Stimulated activated CD4-positive, alpha-beta T cell treated with anti-CD3 and anti-CD28 coated beads, Interleukin-15, amount 100 ng/mL, for 48 hours (primary cell): ENCODE measurements around the gene NOP53.
"Not testable (repeated sequence)": the region's sequence is repeated elsewhere in the genome, so short reads cannot be mapped to it uniquely, and the experiment has no call there.

Experiments
- DNase-seq, 2 donors: peaks; one replicate each; pipeline ENCODE4 v3.0.0-alpha.2; 2020; ENCODE audit warnings: low read depth in 2 of 2

The NOP53 gene

DNA sequence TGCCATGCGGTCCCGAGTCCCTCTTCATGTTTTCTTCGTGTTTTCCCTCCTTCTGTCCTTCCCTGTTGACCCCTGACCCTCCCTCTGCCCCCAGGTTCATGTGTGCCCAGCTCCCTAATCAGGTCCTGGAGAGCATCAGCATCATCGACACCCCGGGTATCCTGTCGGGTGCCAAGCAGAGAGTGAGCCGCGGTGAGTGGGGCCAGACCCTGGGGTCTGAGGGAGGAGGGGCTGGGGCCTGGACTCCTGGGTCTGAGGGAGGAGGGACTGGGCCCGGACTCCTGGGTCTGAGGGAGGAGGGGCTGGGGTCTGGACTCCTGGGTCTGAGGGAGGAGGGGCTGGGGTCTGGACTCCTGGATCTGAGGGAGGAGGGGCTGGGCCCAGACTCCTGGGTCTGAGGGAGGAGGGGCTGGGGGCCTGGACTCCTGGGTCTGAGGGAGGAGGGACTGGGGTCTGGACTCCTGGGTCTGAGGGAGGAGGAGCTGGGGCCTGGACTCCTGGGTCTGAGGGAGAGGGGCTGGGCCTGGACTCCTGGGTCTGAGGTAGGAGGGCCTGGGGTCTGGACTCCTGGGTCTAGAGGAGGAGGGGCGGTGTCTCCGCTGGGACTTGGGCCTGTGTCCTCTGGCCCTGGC is 26.8 kb upstream of the NOP53 start:
- DNase-seq, result not testable (repeated sequence)

DNA sequence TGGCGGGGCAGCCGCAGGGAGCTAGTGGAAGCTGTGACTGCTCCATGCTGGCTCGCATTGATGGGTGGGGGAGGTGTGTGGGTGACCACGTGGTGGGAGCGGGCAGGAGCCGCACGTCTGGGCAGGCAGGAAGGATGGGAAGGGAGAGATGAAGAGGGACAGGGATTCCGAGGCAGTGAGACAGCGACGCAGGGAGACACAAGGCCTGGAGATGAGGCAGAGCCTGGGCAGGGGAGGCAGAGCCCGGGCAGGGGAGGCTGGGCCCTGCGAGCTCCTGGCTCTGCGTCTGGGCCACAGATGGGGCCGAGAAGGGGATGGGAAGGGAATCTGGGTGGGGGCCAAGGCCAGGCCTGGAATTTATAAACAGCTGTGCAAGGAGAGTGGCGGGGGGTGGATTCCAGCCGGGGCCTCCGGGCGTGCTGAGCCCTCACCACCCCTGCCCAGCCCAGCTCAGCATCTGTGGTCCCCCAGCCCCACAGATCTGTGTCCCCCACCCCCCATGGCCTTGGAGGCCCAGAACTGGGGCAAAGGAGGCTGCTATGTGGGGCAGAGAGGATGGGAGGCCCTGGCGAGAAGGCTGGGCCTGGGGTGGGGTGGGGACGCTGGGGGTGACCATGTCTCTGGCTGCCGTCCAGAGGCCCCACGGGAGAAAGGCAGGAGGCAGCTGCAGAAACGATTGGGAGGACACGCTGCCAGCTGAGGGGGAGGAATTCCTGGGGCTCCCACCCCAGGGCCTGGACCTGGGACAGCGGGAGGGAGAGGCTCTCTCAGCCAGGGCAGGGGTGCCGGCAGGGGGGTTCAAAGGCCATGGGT is 26.1 kb upstream of the NOP53 start:
- DNase-seq, result no peak

DNA sequence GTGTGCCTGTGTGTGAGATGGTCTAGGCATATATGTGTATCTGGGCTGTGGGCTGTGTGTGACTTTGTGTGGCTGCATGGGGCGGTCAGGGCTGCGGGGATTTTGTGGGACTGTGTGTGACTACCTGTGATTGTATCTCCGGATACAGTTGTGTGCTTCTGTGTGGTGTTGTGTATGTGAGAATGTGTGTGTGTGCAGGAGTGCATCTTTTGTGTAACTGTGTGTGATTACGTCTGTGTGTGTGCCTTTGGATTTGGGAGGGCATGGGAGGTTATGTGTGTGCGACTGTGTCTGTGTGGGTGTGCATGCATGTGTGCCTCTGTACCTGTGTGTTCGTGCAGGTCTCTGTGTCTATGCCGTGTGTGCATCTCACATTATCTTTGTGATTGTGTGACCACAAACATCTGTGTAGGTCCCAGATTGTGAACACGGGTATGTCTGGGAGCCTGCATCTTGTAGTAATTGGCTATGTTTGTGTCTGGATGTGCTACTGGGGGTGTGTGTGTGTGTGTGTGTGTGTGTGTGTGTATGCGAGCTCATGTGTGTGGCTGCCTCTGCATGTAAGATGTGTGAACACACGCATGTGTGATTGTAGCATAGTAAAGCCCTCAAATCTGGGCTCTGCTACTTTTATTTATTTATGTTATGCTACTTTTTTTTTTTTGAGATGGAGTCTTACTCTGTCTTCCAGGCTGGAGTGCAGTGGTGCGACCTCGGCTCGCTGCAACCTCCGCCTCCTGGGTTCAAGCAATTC is 24.5 kb upstream of the NOP53 start:
- DNase-seq, result no peak

DNA sequence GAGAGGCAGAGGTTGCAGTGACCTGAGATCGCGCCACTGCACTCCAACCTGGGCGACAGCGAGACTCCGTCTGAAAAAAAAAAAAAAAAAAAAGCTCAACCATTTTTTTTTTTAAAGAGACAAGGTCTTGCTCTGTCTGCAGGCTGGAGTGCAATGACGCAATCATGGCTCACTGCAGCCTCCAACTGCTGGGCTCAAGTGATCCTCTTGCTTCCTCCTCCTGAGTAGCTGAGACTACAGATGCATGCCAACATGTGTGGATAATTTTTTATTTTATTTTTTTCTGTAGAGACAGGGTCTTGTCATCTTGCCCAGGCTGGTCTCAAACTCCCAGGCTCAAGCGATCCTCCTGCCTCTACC is 21.8 kb upstream of the NOP53 start:
- no peak for DNase-seq

DNA sequence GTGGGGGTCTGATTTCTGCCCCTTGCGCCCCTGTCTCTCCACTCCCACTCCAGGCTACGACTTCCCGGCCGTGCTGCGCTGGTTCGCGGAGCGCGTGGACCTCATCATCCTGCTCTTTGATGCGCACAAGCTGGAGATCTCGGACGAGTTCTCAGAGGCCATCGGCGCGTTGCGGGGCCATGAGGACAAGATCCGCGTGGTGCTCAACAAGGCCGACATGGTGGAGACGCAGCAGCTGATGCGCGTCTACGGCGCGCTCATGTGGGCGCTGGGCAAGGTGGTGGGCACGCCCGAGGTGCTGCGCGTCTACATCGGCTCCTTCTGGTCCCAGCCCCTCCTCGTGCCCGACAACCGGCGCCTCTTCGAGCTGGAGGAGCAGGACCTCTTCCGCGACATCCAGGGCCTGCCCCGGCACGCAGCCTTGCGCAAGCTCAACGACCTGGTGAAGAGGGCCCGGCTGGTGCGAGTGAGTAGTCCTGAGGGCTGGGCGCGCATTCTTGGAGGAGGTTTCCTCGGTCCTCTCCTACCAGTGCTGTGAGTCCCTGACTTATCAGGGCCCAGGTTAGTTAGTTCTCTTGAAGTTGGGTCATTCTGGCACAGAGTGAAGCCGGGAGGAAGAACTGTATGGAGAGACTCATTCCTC is 19.5 kb upstream of the NOP53 start:
- DNase-seq, result no peak

DNA sequence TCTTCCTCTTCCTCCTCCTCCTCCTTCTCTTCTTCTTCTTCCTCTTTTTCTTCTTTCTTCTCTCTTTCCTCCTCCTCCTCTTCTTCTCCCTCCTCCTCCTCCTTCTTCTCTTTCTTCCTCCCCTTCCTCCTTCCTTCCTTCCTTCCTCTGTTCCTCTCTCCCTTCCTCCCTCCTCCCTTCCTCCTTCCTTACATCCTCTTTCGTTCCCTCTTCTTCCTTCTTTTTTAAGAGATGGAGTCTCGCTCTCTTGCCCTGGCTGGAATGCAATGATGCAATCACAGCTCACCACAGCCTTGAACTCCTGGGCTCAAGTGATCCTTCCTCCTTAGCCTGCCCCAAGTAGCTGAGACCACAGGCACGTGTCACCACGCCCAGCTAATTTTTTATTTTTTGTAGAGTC is 18.9 kb upstream of the NOP53 start:
- DNase-seq, result no peak

DNA sequence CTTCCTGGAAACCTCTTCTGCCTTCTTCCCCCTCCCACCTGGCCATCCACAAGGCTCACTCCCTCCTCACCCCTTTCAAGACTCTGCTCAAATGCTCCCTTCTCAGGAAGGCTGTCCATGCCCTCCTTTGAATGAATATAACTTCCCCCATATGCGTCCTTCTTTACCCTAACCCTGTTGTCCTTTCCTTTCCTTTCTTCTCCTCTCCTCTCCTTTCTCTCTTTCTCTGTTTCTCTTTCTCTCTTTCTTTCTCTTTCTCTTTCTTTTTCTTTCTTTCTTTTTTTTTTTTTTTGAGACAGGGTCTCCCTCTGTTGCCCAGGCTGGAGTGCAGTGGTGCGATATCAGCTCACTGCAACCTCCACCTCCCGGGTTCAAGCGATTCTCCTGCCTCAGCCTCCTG is 17.1 kb upstream of the NOP53 start:
- DNase-seq, result not testable (repeated sequence)

DNA sequence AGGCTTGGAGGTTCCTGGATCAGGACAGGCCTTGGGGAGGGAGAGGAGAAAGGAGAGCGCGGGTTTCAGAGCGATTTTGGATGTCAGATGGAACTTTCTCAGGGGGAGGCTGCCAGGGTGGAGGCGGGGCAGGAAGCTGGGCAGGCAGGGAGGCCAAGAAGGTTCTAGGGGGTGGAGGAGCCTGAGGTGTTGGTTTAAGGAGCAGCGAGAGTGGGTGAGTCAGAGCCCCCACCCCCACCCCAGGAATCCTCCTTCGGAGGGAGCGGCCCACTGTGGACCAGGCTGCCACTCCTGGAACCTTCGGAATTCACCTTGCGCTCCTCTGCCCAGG is 15.9 kb upstream of the NOP53 start:
- DNase-seq, result no peak

DNA sequence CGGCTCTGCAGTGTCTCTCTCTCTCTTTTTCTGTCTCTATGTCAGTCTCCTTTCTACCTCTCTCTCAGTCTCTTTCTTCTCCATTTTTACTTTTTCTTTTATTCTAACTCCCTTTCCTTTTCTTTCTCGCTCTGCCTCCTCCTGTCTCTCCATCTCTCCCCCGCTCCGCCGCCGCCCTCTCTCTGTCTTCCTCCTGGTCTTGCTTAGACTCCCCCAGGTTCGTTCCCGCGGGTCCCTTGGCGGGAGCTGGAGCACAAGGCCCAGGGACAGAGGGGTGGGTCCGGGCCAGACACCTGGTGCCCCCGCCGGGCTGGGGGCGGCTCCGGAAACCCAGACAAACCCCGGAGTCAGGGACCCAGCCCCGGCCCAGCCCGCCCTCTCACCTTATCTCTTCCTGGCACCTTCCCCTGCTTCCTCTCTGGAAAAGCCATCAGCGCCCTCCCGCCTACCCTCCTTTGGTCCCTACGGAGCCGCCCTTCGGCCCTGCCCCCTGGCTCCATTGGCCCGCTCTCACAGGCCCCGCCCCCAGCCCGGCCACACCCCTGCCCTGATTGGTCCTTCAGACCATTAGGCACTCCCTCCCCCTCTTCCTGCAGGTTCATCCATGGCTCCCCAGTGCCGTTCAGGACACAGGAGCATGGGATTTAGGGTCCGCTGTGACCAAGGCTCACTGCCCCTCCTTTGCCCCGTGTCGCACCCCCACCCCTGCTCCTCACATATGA is 15.4 kb upstream of the NOP53 start:
- peak in 1 of 2 donors; percentile 71 for DNase-seq

DNA sequence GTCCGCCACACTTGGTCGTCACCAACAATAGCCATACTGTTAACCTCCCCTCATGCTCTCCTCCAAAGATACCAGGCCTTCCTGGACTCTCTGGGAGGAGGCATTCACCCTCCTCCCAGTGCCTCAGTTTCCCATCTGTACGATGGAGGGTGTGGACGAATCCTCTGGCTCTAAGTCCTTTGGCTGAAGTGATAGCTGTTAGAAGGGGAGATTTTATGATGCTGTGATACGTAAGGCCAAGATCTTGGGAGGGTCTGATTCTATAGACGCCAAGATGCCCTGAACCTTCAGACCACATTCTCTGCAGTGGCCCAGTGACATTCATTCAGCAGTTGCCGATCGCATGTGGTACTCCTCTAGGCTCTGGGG is 14.8 kb upstream of the NOP53 start:
- DNase-seq, result no peak

DNA sequence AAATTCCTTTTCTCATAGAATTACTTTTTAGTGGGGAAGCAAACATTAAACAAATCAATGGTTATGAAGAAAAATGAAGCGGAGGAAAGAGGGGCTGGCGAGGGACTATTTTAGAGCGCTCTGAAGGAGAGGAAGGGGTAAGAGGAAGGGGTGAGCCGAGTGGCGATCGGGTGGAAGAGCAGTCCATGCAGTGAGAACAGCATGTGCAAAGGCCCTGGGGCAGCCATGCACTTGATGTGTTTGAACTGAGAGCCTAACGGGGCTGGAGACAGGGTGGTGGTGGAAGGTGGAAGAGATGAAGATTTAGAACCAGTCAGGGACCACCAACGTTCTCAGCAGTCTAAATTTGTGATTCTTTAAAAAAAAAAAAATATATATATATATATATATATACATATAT is 14.4 kb upstream of the NOP53 start:
- DNase-seq, result no peak

DNA sequence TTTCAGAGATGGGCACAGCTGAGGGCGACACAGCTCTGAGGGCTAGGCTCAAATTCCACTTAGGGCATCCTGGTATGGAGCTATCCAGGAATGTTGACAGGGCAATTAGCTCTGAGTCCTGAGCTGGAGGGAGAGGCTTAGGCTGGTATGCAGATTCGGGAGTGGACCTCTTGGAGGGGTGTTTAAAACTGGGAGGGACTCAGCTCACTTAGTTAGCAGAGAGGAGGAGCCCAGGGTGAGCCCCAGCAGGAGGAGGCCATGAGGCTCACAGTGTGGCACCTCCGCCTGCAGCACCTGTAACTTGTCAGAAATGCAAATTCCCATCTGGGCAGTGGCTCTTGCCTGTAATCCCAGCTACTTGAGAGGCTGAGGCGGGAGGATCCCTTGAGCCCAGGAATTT is 10.2 kb upstream of the NOP53 start:
- DNase-seq, result no peak

DNA sequence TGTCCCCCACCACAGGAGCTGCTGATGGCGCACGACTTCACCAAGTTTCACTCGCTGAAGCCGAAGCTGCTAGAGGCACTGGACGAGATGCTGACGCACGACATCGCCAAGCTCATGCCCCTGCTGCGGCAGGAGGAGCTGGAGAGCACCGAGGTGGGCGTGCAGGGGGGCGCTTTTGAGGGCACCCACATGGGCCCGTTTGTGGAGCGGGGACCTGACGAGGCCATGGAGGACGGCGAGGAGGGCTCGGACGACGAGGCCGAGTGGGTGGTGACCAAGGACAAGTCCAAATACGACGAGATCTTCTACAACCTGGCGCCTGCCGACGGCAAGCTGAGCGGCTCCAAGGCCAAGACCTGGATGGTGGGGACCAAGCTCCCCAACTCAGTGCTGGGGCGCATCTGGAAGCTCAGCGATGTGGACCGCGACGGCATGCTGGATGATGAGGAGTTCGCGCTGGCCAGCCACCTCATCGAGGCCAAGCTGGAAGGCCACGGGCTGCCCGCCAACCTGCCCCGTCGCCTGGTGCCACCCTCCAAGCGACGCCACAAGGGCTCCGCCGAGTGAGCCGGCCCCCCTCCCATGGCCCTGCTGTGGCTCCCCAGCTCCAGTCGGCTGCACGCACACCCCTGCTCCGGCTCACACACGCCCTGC is 4.4 kb upstream of the NOP53 start:
- DNase-seq, result no peak

DNA sequence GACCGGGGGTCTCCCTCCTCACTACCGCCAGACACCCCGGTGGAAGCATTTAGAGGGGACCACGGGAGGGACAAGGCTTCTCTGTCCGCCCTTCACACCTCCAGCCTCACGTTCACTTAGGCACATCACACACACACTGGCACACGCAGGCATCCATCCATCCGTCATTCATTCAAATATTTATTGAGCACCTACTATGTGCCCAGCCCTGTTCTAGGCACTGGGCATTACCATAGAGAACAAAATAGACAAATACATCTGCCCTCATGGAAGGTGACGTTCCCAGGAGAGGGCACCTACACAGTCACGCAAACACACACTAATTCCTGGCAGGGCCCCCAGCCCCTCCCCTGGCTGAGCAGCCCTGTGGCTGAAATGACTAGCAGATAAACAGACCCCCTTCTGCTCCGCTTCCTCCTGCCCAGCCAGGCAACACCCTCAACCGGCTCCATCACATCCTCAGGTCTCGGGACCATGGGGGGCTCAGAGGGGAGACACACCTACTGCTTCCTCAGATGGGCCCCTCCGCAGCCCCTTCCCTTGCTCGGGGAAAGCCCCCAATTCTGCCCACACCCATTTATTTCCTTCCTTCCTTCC is 3.7 kb upstream of the NOP53 start:
- DNase-seq, result no peak

DNA sequence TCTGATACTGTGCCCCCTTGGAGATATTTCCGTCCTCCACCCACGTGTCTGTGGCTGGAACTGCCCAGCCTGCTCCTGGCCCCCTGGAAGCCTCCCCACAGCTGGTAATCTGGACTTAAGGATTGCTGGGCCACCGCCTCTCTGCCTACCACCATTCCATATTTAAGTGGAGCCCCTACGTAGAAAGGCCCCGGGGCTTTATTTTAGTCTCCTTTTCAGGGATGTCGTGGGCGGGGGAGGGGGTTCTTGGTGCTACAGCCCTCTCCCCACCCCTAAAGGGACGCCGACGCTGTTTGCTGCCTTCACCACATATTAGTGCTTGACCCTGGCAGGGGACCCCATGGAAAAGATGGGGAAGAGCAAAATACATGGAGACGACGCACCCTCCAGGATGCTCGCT is 2.7 kb upstream of the NOP53 start:
- no peak for DNase-seq

DNA sequence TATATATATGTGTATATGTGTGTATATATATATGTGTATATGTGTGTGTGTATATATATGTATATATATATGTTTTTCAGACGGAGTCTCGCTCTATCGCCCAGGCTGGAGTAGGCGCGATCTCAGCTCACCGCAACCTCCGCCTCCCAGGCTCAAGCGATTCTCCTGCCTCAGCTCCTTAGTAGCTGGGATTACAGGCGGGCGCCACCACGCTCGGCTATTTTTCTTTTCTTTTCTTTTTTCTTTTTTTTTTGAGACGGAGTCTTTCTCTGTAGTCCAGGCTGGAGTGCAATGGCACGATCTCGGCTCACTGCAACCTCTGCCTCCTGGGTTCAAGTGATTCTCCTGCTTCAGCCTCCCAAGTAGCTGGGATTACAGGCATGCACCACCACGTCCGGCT is 783 bp downstream of the NOP53 start:
- DNase-seq, result not testable (repeated sequence)

DNA sequence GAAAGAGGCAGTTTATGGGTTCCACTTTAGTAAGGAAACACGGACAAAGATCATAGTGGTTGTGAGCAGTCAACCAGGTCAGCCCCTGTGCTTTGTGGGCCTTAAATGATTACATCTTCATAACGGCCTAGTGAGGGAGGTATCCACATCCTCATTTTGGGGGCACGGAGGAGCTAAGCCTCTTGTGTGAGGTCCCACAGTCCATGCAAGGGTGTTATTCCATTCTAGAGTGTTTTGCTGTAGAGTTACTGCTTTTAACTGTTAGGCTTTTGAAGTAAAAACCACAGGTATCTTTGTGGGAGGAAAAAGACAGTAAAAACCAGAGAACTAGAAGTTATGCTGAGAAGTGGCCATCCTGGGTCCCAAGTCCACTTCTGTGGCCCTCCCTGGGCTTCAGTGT is 4.0 kb downstream of the NOP53 start:
- no peak for DNase-seq

DNA sequence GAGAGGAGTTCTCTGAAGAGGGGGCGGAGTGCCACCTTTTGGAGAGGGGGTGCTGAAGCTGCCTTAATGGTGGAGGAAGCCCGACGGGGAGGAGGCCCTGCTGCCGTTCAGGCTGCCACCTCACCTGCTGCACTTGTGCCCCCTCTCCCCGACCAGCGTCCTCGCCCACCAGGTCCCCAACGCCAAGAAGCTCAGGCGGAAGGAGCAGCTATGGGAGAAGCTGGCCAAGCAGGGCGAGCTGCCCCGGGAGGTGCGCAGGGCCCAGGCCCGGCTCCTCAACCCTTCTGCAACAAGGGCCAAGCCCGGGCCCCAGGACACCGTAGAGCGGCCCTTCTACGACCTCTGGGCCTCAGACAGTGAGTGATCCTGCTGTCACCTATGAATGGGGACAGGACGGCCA is 5.4 kb downstream of the NOP53 start:
- DNase-seq, result no peak

DNA sequence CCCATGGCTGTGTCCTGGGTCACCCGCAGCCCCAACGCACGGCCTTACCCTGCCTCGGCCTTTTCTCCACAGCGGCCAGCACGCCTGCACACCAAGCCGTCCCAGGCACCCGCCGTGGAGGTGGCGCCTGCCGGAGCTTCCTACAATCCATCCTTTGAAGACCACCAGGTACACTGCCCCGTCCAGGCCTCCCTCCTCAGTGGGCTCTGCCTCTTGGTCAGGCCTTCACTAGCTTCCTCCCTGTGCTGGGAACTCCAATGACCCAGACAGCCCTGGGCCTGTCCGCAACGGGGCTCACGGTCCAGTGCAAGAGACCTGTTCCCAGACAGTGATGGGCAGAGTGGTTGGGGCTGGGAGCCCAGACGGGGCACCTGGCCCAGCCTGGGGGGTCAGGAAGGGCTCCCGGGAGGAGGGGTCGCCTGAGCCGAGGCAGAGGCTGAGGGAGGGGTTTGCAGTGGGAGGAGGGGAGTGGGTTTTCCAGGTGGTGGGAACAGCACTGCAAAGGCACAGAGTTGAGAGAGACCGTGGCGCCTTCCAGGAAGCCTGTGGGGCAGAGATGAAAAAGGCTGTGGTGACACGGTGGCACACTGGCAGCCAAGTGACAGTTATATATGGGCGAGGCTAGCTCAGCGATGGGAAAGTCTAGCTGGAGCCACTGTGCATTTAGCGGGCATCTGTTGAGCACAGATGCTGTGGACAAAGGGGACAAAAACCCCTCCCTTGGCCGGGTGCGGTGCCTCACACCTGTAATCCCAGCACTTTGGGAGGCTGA is 7.3 kb downstream of the NOP53 start:
- no peak for DNase-seq
